WTC11 (cell line): ENCODE results near the gene DCUN1D1. TPM values are rescaled to one million over a fixed set of nuclear protein-coding genes. Genes with fewer than 3 reads are reported as not detected.

Experiments
- ATAC-seq: fragments of 200-7000 bp; cut with Tn5 transposase; 2 replicates; pipeline ENCODE4 v1.10.0; 2021; ENCODE audit warnings: mild to moderate bottlenecking, moderate library complexity
- CTCF ChIA-PET: fragments of 300-600 bp; sonication (Branson Sonifier 250); formaldehyde crosslinking; loops from one replicate; lab custom pipeline; 2021; ENCODE audit warnings: antibody characterized with exemption; lab: Charles Lee
- POLR2A ChIA-PET: fragments of 350-600 bp; sonication (Branson Sonifier 250); formaldehyde crosslinking; loops from one replicate; lab custom pipeline; 2021; ENCODE audit warnings: antibody characterized with exemption; lab: Charles Lee
- DNase-seq: peaks from one replicate; pipeline ENCODE4 v3.0.0; 2021; ENCODE audit warnings: low spot score
- H3K27ac Mint-ChIP-seq: 2 replicates; pipeline ENCODE4 v1.8.0; 2021; ENCODE audit warnings: mixed read lengths
- H3K27me3 Mint-ChIP-seq: 2 replicates; pipeline ENCODE4 v1.8.0; 2021; ENCODE audit warnings: low read depth, mild to moderate bottlenecking, moderate library complexity, mixed read lengths
- H3K36me3 Mint-ChIP-seq: 2 replicates; pipeline ENCODE4 v1.8.0; 2021; ENCODE audit warnings: mixed read lengths
- H3K4me1 Mint-ChIP-seq: 2 replicates; pipeline ENCODE4 v1.8.0; 2022; ENCODE audit warnings: mixed read lengths
- H3K4me3 Mint-ChIP-seq: 2 replicates; pipeline ENCODE4 v1.8.0; 2021; ENCODE audit warnings: mild to moderate bottlenecking, moderate library complexity, mixed read lengths
- H3K9me3 Mint-ChIP-seq: 2 replicates; pipeline ENCODE4 v1.8.0; 2021; ENCODE audit warnings: mixed read lengths
- ATF3 ChIP-seq: sonication (generic); formaldehyde crosslinking; conservative IDR thresholded peaks from 2 replicates; pipeline ENCODE4 v1.8.1; 2022; ENCODE audit warnings: mild to moderate bottlenecking, missing genetic modification reagents
- CDX4 ChIP-seq: fragments of 250-450 bp; sonication (Bioruptor Pico); IDR thresholded peaks from 2 replicates; pipeline ENCODE4 v1.9.0; 2021; ENCODE audit warnings: moderate library complexity, mild to moderate bottlenecking, inconsistent platforms, borderline replicate concordance
- E2F1 ChIP-seq: sonication (generic); formaldehyde crosslinking; IDR thresholded peaks from 2 replicates; pipeline ENCODE4 v1.8.0; 2022; ENCODE audit warnings: mild to moderate bottlenecking, missing genetic modification reagents
- EMX1 ChIP-seq: fragments of 250-450 bp; sonication (Bioruptor Pico); IDR thresholded peaks from 2 replicates; pipeline ENCODE4 v1.8.0; 2021; ENCODE audit warnings: mild to moderate bottlenecking
- ERG ChIP-seq: fragments of 250-450 bp; sonication (Bioruptor Pico); IDR thresholded peaks from 2 replicates; pipeline ENCODE4 v1.8.0; 2021; ENCODE audit warnings: mild to moderate bottlenecking
- FOXP1 ChIP-seq: sonication (generic); formaldehyde crosslinking; IDR thresholded peaks from 2 replicates; pipeline ENCODE4 v1.8.0; 2022; ENCODE audit warnings: missing genetic modification reagents, mild to moderate bottlenecking, moderate library complexity, borderline replicate concordance
- GTF2I ChIP-seq: fragments of 250-450 bp; sonication (Bioruptor Pico); conservative IDR thresholded peaks from 2 replicates; pipeline ENCODE4 v1.4.0; 2021; ENCODE audit warnings: mild to moderate bottlenecking
- JAZF1 ChIP-seq: fragments of 250-450 bp; sonication (Bioruptor Pico); IDR thresholded peaks from 2 replicates; pipeline ENCODE4 v1.9.0; 2021; ENCODE audit warnings: moderate library complexity, mild to moderate bottlenecking, inconsistent platforms
- JUN ChIP-seq: sonication (generic); formaldehyde crosslinking; IDR thresholded peaks from 2 replicates; pipeline ENCODE4 v1.8.0; 2023; ENCODE audit warnings: mild to moderate bottlenecking, missing genetic modification reagents
- NR3C1 ChIP-seq: sonication (generic); formaldehyde crosslinking; conservative IDR thresholded peaks from 2 replicates; pipeline ENCODE4 v1.8.1; 2023; ENCODE audit warnings: low read depth, mild to moderate bottlenecking, missing genetic modification reagents
- PRDM15 ChIP-seq: sonication (generic); formaldehyde crosslinking; IDR thresholded peaks from 2 replicates; pipeline ENCODE4 v1.8.0; 2022; ENCODE audit warnings: missing genetic modification reagents
- PREB ChIP-seq: sonication (generic); formaldehyde crosslinking; IDR thresholded peaks from 2 replicates; pipeline ENCODE4 v1.8.1; 2022; ENCODE audit warnings: mild to moderate bottlenecking, missing genetic modification reagents, moderate library complexity, borderline replicate concordance
- RELA ChIP-seq: sonication (generic); formaldehyde crosslinking; IDR thresholded peaks from 2 replicates; pipeline ENCODE4 v1.8.1; 2022; ENCODE audit warnings: missing genetic modification reagents, mild to moderate bottlenecking, borderline replicate concordance
- ZBTB21 ChIP-seq: sonication (generic); formaldehyde crosslinking; IDR thresholded peaks from 2 replicates; pipeline ENCODE4 v1.8.1; 2023; ENCODE audit warnings: mild to moderate bottlenecking, missing genetic modification reagents, borderline replicate concordance
- ZBTB43 ChIP-seq: sonication (generic); formaldehyde crosslinking; IDR thresholded peaks from 2 replicates; pipeline ENCODE4 v1.8.1; 2023; ENCODE audit warnings: mild to moderate bottlenecking, missing genetic modification reagents
- ZNF396 ChIP-seq: fragments of 250-450 bp; sonication (Bioruptor Pico); IDR thresholded peaks from 2 replicates; pipeline ENCODE4 v1.8.0; 2021; ENCODE audit warnings: mild to moderate bottlenecking, moderate library complexity, borderline replicate concordance
- ZNF532 ChIP-seq: fragments of 250-450 bp; sonication (Bioruptor Pico); IDR thresholded peaks from 2 replicates; pipeline ENCODE4 v1.9.0; 2021; ENCODE audit warnings: mild to moderate bottlenecking, borderline replicate concordance
- ZSCAN18 ChIP-seq: fragments of 250-450 bp; sonication (Bioruptor Pico); IDR thresholded peaks from 2 replicates; pipeline ENCODE4 v2.1.2; 2022; ENCODE audit warnings: mild to moderate bottlenecking, moderate library complexity
- total RNA-seq: library from RNA; stranded (reverse); gene quantifications from 3 replicates; pipeline ENCODE4 v1.2.3, GENCODE V29; 2021

The DCUN1D1 gene
- total RNA-seq, 1 experiment from 2014 or later: 64.5 TPM

- Mint-ChIP-seq H3K27me3 (no peaks in the 10 kb centered on the region), H3K27ac (no peak overlapping the region), H3K4me1 (peaks cover 7% of the 10 kb centered on the region), H3K9me3 (no peaks in the 10 kb centered on the region), H3K4me3 (no peak overlapping the region)
- no peak for ATAC-seq
- POLR2A ChIA-PET: no interaction called here
- no peak for TF ChIP-seq ZNF532
- no peak for TF ChIP-seq EMX1 (CRISPR knock-in tag)
- no peak for TF ChIP-seq GTF2I
- TF ChIP-seq E2F1 (CRISPR knock-in tag): no peak
- no peak for TF ChIP-seq ZSCAN18 (CRISPR knock-in tag)
- no peak for TF ChIP-seq JAZF1 (CRISPR knock-in tag)
- TF ChIP-seq RELA (CRISPR knock-in tag): no peak
- TF ChIP-seq PREB (CRISPR knock-in tag): no peak
- no peak for TF ChIP-seq ERG (CRISPR knock-in tag)
- TF ChIP-seq PRDM15 (CRISPR knock-in tag): no peak
- TF ChIP-seq, all 79 proteins: peak for 0
- CTCF ChIA-PET: no interaction called here
- no peaks in the 10 kb centered on the region for H3K36me3 Mint-ChIP-seq
- no peak for DNase-seq
These were observed 63.2 kb downstream of the DCUN1D1 start for GRCh38 chr3:182917134-182917533.

GRCh38 chr3:182914341-182914740, 66.0 kb downstream of the DCUN1D1 start:
- ChIA-PET CTCF (interaction anchor here (1.4 kb wide), 1 partner anchor 10 kb away, joined by 4 read pairs; no protein-coding TSS in a partner anchor), POLR2A (no interaction called here)
- no peaks in the 10 kb centered on the region for H3K27me3 Mint-ChIP-seq
- H3K27ac Mint-ChIP-seq: no peak overlapping the region
- H3K4me1 Mint-ChIP-seq: no peaks in the 10 kb centered on the region
- DNase-seq (no peak), ATAC-seq (no peak)
- H3K4me3 Mint-ChIP-seq: no peak overlapping the region
- H3K9me3 Mint-ChIP-seq: no peaks in the 10 kb centered on the region
- H3K36me3 Mint-ChIP-seq: no peaks in the 10 kb centered on the region
- TF ChIP-seq FOXP1 (no peak), ATF3 (CRISPR knock-in tag) (no peak), ZNF396 (CRISPR knock-in tag) (no peak), ZBTB21 (CRISPR knock-in tag) (no peak), CDX4 (CRISPR knock-in tag) (no peak), JUN (CRISPR knock-in tag) (no peak), NR3C1 (CRISPR knock-in tag) (no peak), ZBTB43 (CRISPR knock-in tag) (no peak)
